Measurements from ENCODE around the gene LCN1. TPM values are rescaled to one million over a fixed set of nuclear protein-coding genes. Genes with fewer than 3 reads are reported as not detected.

The LCN1 gene
- total RNA-seq, 1 experiment from 2014 or later = not detected

GRCh38 chr9:135491764-135492163, 29.5 kb upstream of the LCN1 start:
- no peaks in the 10 kb centered on the region for H3K9me3 ChIP-seq (ENCODE audit: insufficient read depth, low read depth)
- BruUV-seq (replicated peaks) = no TSS peak
- TF ChIP-seq EZH2 (IDR thresholded peaks at IDR 0.05; ENCODE audit: low read depth) = no peak
- no peak overlapping the region for H3K4me3 ChIP-seq
- no peak overlapping the region for H3K4me2 ChIP-seq
- ChIA-PET POLR2A (ENCODE audit: unreplicated experiment) (no interaction called here), CTCF (no interaction called here)
- H3K27ac ChIP-seq = no peak overlapping the region
- no peaks in the 10 kb centered on the region for H3K4me1 ChIP-seq (replicated peaks; ENCODE audit: insufficient read depth)
- intact Hi-C loops (cut with micrococcal nuclease; ENCODE audit: unreplicated experiment) = no loop called here
- H3F3A ChIP-seq (ENCODE audit: insufficient read depth, low read depth) = no peaks in the 10 kb centered on the region; the same call in 1 of the 2 replicates
- no peak for DNase-seq
- no peaks in the 10 kb centered on the region for H3K27me3 ChIP-seq (ENCODE audit: insufficient read depth, low read depth)
- no peak overlapping the region for H2AFZ ChIP-seq
- no peaks in the 10 kb centered on the region for H3K79me2 ChIP-seq (ENCODE audit: low read depth)
- 0 out of 2 replicates have a peak, but pooled peaks cover 3% of the 10 kb centered on the region for H4K20me1 ChIP-seq (ENCODE audit: insufficient read depth)
- no peaks in the 10 kb centered on the region for H3K36me3 ChIP-seq (ENCODE audit: low read depth)
- H3K9me2 ChIP-seq (ENCODE audit: insufficient read depth) = no peaks in the 10 kb centered on the region

GRCh38 chr9:135492886-135493669, 28.2 kb upstream of the LCN1 start:
- no TSS peak for BruUV-seq (replicated peaks)
- ChIA-PET POLR2A (ENCODE audit: unreplicated experiment) (interaction anchor here (0.7 kb wide), 1 partner anchor 19 kb away, joined by 6 read pairs; no protein-coding TSS in a partner anchor), CTCF (no interaction called here)
- Histone ChIP-seq H3K27me3 (ENCODE audit: insufficient read depth, low read depth) (no peaks in the 10 kb centered on the region), H4K20me1 (ENCODE audit: insufficient read depth) (0 out of 2 replicates have a peak, but pooled peaks cover 3% of the 10 kb centered on the region), H3K9me2 (ENCODE audit: insufficient read depth) (no peaks in the 10 kb centered on the region), H3F3A (ENCODE audit: insufficient read depth, low read depth) (no peaks in the 10 kb centered on the region; the same call in 1 of the 2 replicates), H3K79me2 (ENCODE audit: low read depth) (no peaks in the 10 kb centered on the region), H3K36me3 (ENCODE audit: low read depth) (no peaks in the 10 kb centered on the region), H3K4me2 (no peak overlapping the region), H2AFZ (no peak overlapping the region), H3K9me3 (ENCODE audit: insufficient read depth, low read depth) (no peaks in the 10 kb centered on the region), H3K4me3 (no peak overlapping the region), H3K27ac (no peak overlapping the region), H3K4me1 (replicated peaks; ENCODE audit: insufficient read depth) (no peaks in the 10 kb centered on the region)
- DNase-seq = no peak
- intact Hi-C loops (cut with micrococcal nuclease; ENCODE audit: unreplicated experiment) = no loop called here
- TF ChIP-seq CTCF (conservative IDR thresholded peaks at IDR 0.05) = no peak
- TF ChIP-seq EZH2 (IDR thresholded peaks at IDR 0.05; ENCODE audit: low read depth) = no peak

- no peak for DNase-seq
- Histone ChIP-seq H3F3A (ENCODE audit: insufficient read depth, low read depth) (no peaks in the 10 kb centered on the region; the same call in 1 of the 2 replicates), H3K27ac (no peak overlapping the region), H2AFZ (no peak overlapping the region), H3K4me3 (no peak overlapping the region), H3K4me1 (replicated peaks; ENCODE audit: insufficient read depth) (no peaks in the 10 kb centered on the region), H3K27me3 (ENCODE audit: insufficient read depth, low read depth) (no peaks in the 10 kb centered on the region), H3K4me2 (no peak overlapping the region), H3K9me2 (ENCODE audit: insufficient read depth) (no peaks in the 10 kb centered on the region), H3K79me2 (ENCODE audit: low read depth) (no peaks in the 10 kb centered on the region), H4K20me1 (ENCODE audit: insufficient read depth) (no peaks in the 10 kb centered on the region), H3K9me3 (ENCODE audit: insufficient read depth, low read depth) (no peaks in the 10 kb centered on the region), H3K36me3 (ENCODE audit: low read depth) (no peaks in the 10 kb centered on the region)
- intact Hi-C loops (cut with micrococcal nuclease; ENCODE audit: unreplicated experiment) = no loop called here
- BruUV-seq (replicated peaks) = no TSS peak
- no peak for TF ChIP-seq CTCF (conservative IDR thresholded peaks at IDR 0.05)
- no peak for TF ChIP-seq EZH2 (IDR thresholded peaks at IDR 0.05; ENCODE audit: low read depth)
- ChIA-PET POLR2A (ENCODE audit: unreplicated experiment) (no interaction called here), CTCF (interaction anchor here (0.6 kb wide), 1 partner anchor 10 kb away, joined by 9 read pairs; no protein-coding TSS in a partner anchor)
Observed at GRCh38 chr9:135494791-135495559, 26.3 kb upstream of the LCN1 start.

Measured in PC-9 (cell line).